NAMALWA (cell line): ENCODE data around the gene LMO3.

Source experiments
- DNase-seq: peaks from one replicate; pipeline ENCODE4 v3.0.0-alpha.2; 2015; ENCODE audit warnings: low spot score

LMO3 gene

DNA sequence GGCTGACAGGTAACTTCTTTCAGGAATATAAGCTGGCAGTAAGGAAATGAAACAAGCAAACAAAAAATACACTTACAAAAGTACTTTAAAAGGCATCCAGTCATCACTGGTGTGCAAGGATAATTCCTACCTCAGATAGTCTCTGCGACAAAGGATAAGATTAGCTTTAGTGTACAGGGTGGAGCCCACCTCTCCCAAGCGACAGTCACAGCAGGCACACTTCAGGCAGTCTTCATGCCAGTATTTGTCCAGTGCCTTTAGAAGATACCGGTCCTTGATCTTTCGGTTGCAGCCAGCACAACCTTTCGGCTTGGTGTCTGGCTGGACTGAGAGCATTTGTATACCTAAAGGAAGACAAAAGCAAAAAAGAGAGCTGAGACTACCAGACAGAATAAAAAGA is 5.4 kb downstream of the LMO3 start:
- no peak for DNase-seq

DNA sequence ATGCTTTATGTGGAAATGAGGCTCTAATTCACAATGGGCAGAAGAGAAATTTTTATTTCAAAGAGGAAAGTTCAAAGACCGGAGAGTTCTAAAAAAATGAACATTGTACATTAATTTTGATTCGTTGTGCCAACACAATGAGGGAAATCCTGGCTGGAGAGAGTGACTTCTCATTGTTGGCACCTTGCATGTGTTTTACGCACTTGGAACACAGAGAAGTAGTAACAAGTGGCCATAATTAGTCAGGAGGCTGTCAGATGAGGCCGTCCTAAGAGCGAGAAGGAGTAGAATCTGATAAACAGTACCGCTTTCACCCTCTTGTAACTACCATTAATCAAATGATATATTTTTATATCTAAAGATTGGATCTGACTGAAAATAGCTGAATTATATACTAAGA is 6.9 kb downstream of the LMO3 start:
- DNase-seq = no peak

DNA sequence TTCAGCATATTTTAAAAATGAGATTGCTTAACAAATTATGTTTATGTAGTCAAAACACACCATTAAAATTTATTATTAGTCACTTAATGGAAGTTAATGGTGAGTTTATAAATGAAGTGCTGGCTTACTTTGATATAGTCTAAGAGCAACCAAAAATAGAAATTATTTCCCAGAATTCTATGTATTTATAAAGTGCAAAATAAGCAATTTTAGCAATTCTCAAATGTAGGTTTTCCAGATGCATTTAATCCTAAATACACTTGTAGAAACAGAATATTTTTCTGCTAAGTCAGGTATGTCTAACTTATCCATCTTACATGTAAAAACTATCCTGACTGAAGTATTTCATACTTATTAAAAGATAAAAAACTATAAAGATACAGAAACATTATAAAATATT is 11.2 kb downstream of the LMO3 start:
- DNase-seq = no peak

DNA sequence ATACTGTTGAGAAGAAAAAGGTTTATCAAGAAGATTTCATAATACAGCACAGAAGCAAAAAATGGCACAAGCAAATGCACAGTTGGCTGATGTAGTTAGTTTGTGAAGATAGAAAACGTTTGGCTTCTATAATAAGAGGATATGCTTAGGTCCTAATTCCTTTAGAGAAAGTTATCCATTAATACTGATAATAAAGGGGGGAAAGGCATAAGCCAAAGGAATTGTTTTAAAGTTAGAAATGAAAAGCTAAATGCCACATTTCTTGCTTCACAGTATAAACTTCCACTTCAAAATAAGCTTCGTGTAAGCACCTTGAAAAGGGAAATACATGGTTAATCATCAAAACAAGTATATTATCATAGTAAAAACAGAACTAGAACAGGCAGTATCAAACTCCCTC is 12.4 kb downstream of the LMO3 start:
- DNase-seq = no peak

DNA sequence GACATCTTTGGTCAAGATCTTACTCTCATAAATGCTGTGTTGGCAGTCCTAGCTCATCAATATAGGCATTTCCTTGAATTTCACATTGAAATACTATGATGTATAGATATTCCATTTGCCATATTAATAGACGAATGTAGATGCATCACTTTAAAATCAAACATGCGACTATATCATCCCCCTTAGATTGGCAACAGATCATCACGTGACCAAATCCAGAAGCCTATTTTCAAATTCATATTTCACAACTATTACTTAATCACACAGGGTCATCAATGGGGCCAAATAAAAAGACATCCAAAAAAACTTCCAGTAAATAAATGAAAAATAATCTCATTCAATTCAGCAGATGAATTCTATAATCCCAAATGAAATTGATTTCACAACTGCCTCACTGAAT is 15.3 kb downstream of the LMO3 start:
- DNase-seq = no peak

DNA sequence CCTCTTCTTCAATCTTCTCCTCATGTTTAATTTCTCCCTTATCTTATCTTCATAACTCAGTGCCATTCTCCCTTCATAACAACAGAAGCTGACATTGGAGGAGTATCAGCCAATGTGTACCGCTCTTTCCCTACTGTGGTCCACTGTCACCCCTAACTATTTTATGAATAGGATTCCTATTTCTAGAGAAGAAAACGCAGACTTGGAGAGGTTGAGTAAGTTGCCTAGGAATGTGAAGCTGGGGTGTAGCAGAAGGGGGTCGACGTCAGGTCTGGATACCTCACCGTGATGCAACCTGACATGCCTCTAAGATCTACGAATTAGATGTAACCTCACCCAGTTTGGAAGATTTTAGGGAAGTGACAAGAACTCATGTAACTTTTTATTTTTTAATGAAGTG is 17.1 kb downstream of the LMO3 start:
- DNase-seq = no peak

GRCh38 chr12:16587514-16587913 is 18.4 kb downstream of the LMO3 start:
- no peak for DNase-seq

DNA sequence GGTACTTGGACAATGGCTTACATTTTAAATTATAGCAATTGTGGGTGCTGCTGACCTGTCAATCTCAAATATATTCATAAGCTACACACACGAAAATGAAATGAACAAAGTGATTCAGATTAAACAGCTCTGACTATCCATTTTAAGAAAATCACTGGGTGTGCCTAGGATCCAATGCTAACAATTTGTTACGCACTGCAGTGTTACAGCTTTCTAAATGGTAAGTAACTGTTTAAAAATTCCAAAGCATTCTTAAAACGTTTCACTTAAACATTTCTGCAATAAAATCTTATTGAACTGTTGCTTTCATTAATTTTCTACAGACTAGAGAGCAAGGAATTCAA is 18.9 kb downstream of the LMO3 start:
- no peak for DNase-seq

GRCh38 chr12:16586350-16587109 is 19.4 kb downstream of the LMO3 start:
- no peak for DNase-seq

DNA sequence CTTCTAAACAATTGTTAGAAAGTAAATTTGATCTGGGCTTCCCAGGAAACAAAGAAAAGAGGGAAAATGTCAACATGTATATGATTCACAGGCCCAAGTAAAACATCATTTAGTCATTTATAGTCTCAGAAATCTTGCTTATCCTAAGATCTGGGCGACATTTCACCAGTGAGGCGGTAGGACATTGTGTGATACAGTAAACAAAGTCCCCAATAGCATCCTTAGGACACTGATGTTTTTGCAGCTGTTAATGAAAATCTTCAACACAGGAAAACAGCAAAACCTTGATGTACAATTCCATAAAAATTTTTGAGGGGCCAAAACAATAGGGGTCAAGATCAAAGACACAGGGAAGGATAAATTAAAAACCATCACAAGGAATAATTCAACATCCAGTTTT is 20.2 kb downstream of the LMO3 start:
- DNase-seq = no peak

DNA sequence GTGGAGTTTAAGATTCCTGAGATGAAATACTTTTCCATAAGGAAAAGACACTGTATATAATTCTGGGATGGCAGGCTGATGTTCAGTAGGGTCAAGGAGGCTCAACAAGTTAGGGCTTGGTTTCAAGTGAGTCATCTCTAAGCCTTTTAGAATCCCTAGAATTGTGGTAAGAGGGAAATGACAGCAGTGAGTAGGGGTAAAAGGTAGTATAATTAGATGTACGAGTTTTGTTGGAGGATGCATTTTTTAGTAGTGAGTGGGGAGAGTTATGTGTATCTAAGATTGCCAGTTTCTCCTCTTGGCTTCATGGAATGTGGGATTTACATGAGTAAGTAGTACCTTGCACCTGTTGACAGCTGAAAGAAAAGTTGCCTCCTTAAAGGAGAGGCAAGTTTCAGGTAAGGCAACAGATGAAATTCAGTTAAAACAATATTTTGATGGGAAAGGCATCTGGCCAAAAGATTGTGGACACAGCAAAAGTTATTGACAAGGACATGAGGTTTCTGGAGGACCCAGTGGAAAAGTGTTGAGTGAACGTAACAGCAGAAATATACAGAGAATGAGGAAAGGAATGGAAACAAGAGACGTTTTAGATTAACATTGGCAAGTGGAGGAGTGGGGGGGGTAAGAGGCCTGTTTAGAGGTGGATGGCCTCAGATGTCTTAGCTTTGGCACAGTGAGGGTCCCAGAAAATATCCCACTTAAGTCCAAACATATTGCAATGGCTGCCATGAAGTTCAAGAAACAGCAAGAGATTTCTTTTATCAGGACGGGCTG is 21.8 kb downstream of the LMO3 start:
- no peak for DNase-seq

DNA sequence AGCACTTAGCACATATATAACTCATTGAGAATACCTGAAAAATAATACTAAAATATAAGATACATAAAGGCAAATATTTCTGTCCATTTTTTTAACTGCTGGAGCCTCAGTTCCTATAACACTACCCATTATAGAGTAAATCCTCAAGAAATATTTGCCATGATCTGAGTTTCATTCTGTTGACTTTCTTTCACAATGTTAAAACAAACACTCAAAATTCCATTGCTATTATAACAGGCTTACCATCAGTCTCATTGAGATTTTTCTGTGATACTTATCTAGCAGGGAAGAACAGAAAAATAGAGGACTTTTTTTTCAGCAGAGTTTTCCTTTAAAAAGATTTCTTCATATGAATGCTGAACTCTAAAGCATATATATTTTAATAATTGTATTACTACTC is 24.5 kb downstream of the LMO3 start:
- no peak for DNase-seq

GRCh38 chr12:16579041-16579440 is 26.9 kb downstream of the LMO3 start:
- DNase-seq = no peak

GRCh38 chr12:16573398-16574077 is 32.4 kb downstream of the LMO3 start:
- DNase-seq = no peak

- DNase-seq = no peak
Observed at GRCh38 chr12:16568873-16569272, 37.1 kb downstream of the LMO3 start.

GRCh38 chr12:16564675-16565074 is 41.3 kb downstream of the LMO3 start:
- no peak for DNase-seq

GRCh38 chr12:16563504-16563903 is 42.5 kb downstream of the LMO3 start:
- DNase-seq = no peak

GRCh38 chr12:16562921-16563320 is 43.0 kb downstream of the LMO3 start:
- DNase-seq = no peak

- DNase-seq = no peak
Observed at GRCh38 chr12:16562435-16562834, 43.5 kb downstream of the LMO3 start.

GRCh38 chr12:16560273-16560672 is 45.7 kb downstream of the LMO3 start:
- DNase-seq = no peak

DNA sequence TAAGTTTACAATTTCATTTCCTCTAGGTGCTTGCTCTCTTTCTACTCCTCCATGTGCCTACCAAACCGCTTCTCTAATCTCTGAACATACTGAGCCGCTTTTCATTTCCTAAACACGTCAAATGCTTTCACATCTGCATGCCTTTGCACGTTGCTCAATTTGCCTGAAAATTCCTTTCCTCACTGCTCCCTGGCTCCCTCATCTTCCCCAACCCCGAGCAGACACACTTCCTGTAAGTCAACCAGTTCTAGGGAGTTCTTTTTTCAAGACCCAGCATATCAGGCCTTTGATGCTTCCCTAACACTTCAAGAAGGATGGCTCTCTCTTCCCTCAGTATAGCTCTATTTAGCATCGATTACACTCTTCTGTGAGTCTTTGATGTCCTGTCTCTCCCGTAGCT is 50.3 kb downstream of the LMO3 start:
- DNase-seq = no peak

DNA sequence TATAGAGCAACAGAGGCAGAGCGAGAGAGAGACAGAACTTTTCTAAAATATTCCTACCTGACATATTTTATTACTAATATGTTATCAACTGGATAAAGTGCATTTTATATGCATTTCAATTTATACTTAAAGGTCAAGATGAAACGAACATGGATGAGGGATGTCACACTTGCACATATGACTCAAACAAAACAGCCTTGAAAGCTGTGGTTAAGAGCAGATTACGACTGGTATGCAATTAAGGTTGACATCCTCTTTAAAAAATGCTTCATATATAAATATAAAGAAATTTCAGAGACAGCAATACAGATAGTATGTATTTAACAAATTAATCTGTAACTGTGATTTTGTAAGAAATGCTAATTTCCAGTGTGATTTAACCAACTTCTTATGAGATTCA is 52.5 kb downstream of the LMO3 start:
- no peak for DNase-seq

DNA sequence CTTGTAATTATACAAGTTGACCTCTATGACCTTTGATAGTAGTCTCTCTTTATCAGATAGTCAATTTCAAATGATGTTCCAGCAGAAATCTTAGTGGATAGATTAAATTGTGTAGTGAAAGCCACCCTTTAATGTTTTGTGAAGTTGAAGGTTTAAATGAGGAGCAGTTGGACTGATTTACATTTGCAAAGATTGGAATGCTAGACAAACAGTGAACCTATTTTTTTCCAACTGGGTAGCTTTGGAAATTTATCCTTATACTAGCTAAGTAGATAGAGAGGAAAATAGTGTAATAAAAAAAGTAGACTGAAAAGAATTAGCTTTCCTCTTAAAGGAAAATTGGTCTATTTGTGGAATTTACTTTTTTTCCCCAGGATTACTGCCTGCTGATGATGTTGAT is 53.7 kb downstream of the LMO3 start:
- DNase-seq = no peak
